Brain microvascular endothelial cell (primary cell): Measurements from ENCODE around the gene GBGT1.

ENCODE experiments used
- DNase-seq: peaks from one replicate; pipeline ENCODE4 v3.0.0-alpha.2; 2020
- H3K27ac ChIP-seq: fragments of 250-450 bp; sonication (Bioruptor Pico); 2 replicates; pipeline ENCODE4 v1.5.1; 2020; ENCODE audit warnings: mild to moderate bottlenecking, moderate library complexity
- H3K27me3 ChIP-seq: fragments of 250-450 bp; sonication (Bioruptor Pico); replicated peaks from 2 replicates; pipeline ENCODE4 v1.5.1; 2020; ENCODE audit warnings: mild to moderate bottlenecking
- H3K36me3 ChIP-seq: fragments of 250-450 bp; sonication (Bioruptor Pico); replicated peaks from 2 replicates; pipeline ENCODE4 v1.5.1; 2020; ENCODE audit warnings: mild to moderate bottlenecking
- H3K4me3 ChIP-seq: 2 replicates; pipeline ENCODE4 v1.5.1; 2011; ENCODE audit warnings: low read depth, mild to moderate bottlenecking, control low read depth, low read length, moderate library complexity
- CTCF ChIP-seq: IDR thresholded peaks from 2 replicates; pipeline ENCODE4 v1.5.1; 2011; ENCODE audit warnings: low read depth, mild to moderate bottlenecking, moderate library complexity, low read length, control low read depth, inconsistent platforms; ENCODE audit errors: missing control alignments
- in situ Hi-C: cut with HindIII; loops from 2 replicates; pipeline ENCODE4 v1.10.0; 2017; ENCODE audit warnings: low sequenced_read_pairs, low pct_ligation_motif_present

The GBGT1 gene

GRCh38 chr9:133118568-133118967, 45.1 kb downstream of the GBGT1 start:
- no peak overlapping the region for H3K4me3 ChIP-seq
- H3K27me3 ChIP-seq: no peaks in the 10 kb centered on the region
- in situ Hi-C loops: no loop called here
- no peak for DNase-seq
- H3K36me3 ChIP-seq: no peaks in the 10 kb centered on the region
- no peak for TF ChIP-seq CTCF
- H3K27ac ChIP-seq: no peak overlapping the region

DNA sequence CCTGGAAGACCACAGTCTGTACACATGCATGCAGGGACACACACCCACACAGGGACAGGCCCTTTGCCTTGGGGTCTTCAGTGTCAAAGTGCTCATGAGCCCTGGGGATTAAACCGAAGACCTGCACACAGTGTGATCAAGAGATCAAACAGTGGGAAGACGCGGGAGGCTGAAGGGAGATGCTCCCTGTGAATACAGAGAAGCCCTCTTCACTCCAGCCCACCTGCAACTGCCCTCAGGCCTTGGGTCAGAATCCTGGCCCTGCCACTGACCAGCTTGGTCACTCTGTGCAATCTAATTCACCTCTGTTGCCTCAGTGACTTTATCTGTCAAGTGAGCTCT, 45.6 kb downstream of the GBGT1 start:
- no peak for DNase-seq
- in situ Hi-C loops: no loop called here
- Histone ChIP-seq H3K27me3 (no peaks in the 10 kb centered on the region), H3K4me3 (no peak overlapping the region), H3K36me3 (no peaks in the 10 kb centered on the region), H3K27ac (no peak overlapping the region)
- no peak for TF ChIP-seq CTCF

- TF ChIP-seq CTCF: no peak
- no peak overlapping the region for H3K27ac ChIP-seq
- H3K27me3 ChIP-seq: no peaks in the 10 kb centered on the region
- H3K36me3 ChIP-seq: no peaks in the 10 kb centered on the region
- H3K4me3 ChIP-seq: no peak overlapping the region
- DNase-seq: no peak
- in situ Hi-C loops: no loop called here
These were observed 46.2 kb downstream of the GBGT1 start for GRCh38 chr9:133117271-133118178.

- Histone ChIP-seq H3K27ac (no peak overlapping the region), H3K4me3 (no peak overlapping the region), H3K36me3 (no peaks in the 10 kb centered on the region), H3K27me3 (no peaks in the 10 kb centered on the region)
- no peak for TF ChIP-seq CTCF
- in situ Hi-C loops: no loop called here
- DNase-seq: no peak
These were observed 47.1 kb downstream of the GBGT1 start for GRCh38 chr9:133116346-133117231.

- in situ Hi-C loops: no loop called here
- peak; percentile 62 for DNase-seq
- no peaks in the 10 kb centered on the region for H3K36me3 ChIP-seq
- H3K27me3 ChIP-seq: no peaks in the 10 kb centered on the region
- no peak for TF ChIP-seq CTCF
- H3K4me3 ChIP-seq: no peak overlapping the region
- H3K27ac ChIP-seq: peak overlapping the region; percentile 32
These were observed 47.9 kb downstream of the GBGT1 start for GRCh38 chr9:133115604-133116345.
